PC-9 (cell line): ENCODE measurements around the gene JAK3. TPM values are rescaled to one million over a fixed set of nuclear protein-coding genes. Genes with fewer than 3 reads are reported as not detected.

Source experiments
- BruUV-seq: library from RNA; stranded (reverse); fragments of 400-500 nt; replicated peaks from 2 replicates; lab custom pipeline; 2021; lab: Mats Ljungman, UMichigan
- CTCF ChIA-PET: fragments of 300-600 bp; sonication (Branson Sonifier 250); formaldehyde crosslinking; loops from one replicate; lab custom pipeline; 2022; ENCODE audit warnings: antibody characterized with exemption; lab: Charles Lee
- POLR2A ChIA-PET: fragments of 300-600 bp; sonication (Branson Sonifier 250); formaldehyde crosslinking; loops from one replicate; lab custom pipeline; 2022; ENCODE audit warnings: antibody characterized with exemption; ENCODE audit not compliant: unreplicated experiment; lab: Charles Lee
- DNase-seq, 2 experiments: peaks; one replicate each; pipeline versions ENCODE4 v3.0.0 to v3.0.0-alpha.2; 2015 to 2022; ENCODE audit warnings: mixed read lengths in 1 of 2
- H2AFZ ChIP-seq: fragments of 200-600 bp; sonication (generic); 2 replicates; pipeline ENCODE4 v1.8.1; 2017; ENCODE audit warnings: antibody characterized with exemption
- H3F3A ChIP-seq: fragments of 200-600 bp; sonication (generic); 2 replicates; pipeline ENCODE4 v1.8.1; 2017; ENCODE audit warnings: antibody characterized with exemption, mild to moderate bottlenecking, low read depth; ENCODE audit not compliant: insufficient read depth
- H3K27ac ChIP-seq: fragments of 200-600 bp; sonication (generic); 2 replicates; pipeline ENCODE4 v1.6.1; 2016; ENCODE audit warnings: mixed run types
- H3K27me3 ChIP-seq: fragments of 200-600 bp; sonication (generic); 2 replicates; pipeline ENCODE4 v1.6.1; 2016; ENCODE audit warnings: low read depth, mixed run types; ENCODE audit not compliant: insufficient read depth
- H3K36me3 ChIP-seq: fragments of 200-600 bp; sonication (generic); 2 replicates; pipeline ENCODE4 v1.6.1; 2016; ENCODE audit warnings: low read depth, mixed run types
- H3K4me1 ChIP-seq: fragments of 200-600 bp; sonication (generic); replicated peaks from 2 replicates; pipeline ENCODE4 v1.6.1; 2016; ENCODE audit warnings: mixed run types; ENCODE audit not compliant: insufficient read depth
- H3K4me2 ChIP-seq: fragments of 200-600 bp; sonication (generic); 2 replicates; pipeline ENCODE4 v1.6.1; 2017; ENCODE audit warnings: mixed run types
- H3K4me3 ChIP-seq: fragments of 200-600 bp; sonication (generic); 2 replicates; pipeline ENCODE4 v1.6.1; 2016; ENCODE audit warnings: mixed run types
- H3K79me2 ChIP-seq: fragments of 200-600 bp; sonication (generic); 2 replicates; pipeline ENCODE4 v1.6.1; 2017; ENCODE audit warnings: low read depth, mixed run types
- H3K9me2 ChIP-seq: fragments of 200-600 bp; sonication (generic); 2 replicates; pipeline ENCODE4 v1.8.1; 2017; ENCODE audit warnings: mild to moderate bottlenecking; ENCODE audit not compliant: insufficient read depth
- H3K9me3 ChIP-seq: fragments of 200-600 bp; sonication (generic); 2 replicates; pipeline ENCODE4 v1.8.1; 2016; ENCODE audit warnings: low read depth; ENCODE audit not compliant: insufficient read depth
- H4K20me1 ChIP-seq: fragments of 200-600 bp; sonication (generic); 2 replicates; pipeline ENCODE4 v1.8.1; 2017; ENCODE audit not compliant: insufficient read depth
- CTCF ChIP-seq: fragments of 200-600 bp; sonication (generic); conservative IDR thresholded peaks from 2 replicates; pipeline ENCODE4 v1.6.1; 2017; ENCODE audit warnings: mixed run types, antibody characterized with exemption, mild to moderate bottlenecking, moderate library complexity
- EZH2 ChIP-seq: fragments of 200-600 bp; sonication (generic); IDR thresholded peaks from 2 replicates; pipeline ENCODE4 v1.8.0; 2017; ENCODE audit warnings: antibody characterized with exemption, low read depth
- intact Hi-C: fragments of 100-400 bp; cut with micrococcal nuclease; formaldehyde crosslinking; loops from one replicate; pipeline ENCODE4 v1.10.0; 2022; ENCODE audit not compliant: unreplicated experiment
- total RNA-seq: library from RNA; stranded (reverse); gene quantifications from 2 replicates; pipeline ENCODE4 v1.2.3, GENCODE V29; 2021

JAK3 gene
- total RNA-seq, 1 experiment from 2014 or later: 13.5 TPM

GRCh38 chr19:17842663-17843291 is 5.0 kb downstream of the JAK3 start:
- no peaks in the 10 kb centered on the region for H3K27me3 ChIP-seq
- CTCF ChIA-PET: interaction anchor here (0.6 kb wide), 1 partner anchor 165 kb away, joined by 3 read pairs; the partner anchor contains the start of gene ARRDC2
- peak overlapping the region; percentile 63 for H3K27ac ChIP-seq
- no peak for TF ChIP-seq EZH2
- TF ChIP-seq CTCF: no peak
- H3K4me1 ChIP-seq: peaks cover 10% of the 10 kb centered on the region
- H2AFZ ChIP-seq: peak overlapping the region; percentile 98
- no peak for DNase-seq
- peak overlapping the region; percentile 91 for H3K4me2 ChIP-seq
- H3K36me3 ChIP-seq: no peaks in the 10 kb centered on the region
- no peaks in the 10 kb centered on the region for H4K20me1 ChIP-seq
- H3F3A ChIP-seq: peaks cover 6% of the 10 kb centered on the region
- peak overlapping the region; percentile 93 for H3K4me3 ChIP-seq
- peaks cover 12% of the 10 kb centered on the region for H3K79me2 ChIP-seq
- POLR2A ChIA-PET: interaction anchor here (0.5 to 1.5 kb wide), 2 partner anchors 12 to 460 kb away, joined by 6 to 7 read pairs; no protein-coding TSS in a partner anchor
- no TSS peak for BruUV-seq
- no peaks in the 10 kb centered on the region for H3K9me2 ChIP-seq
- intact Hi-C loops: loop anchor here (1.0 kb wide), 3 partner anchors 12 to 64 kb away; partner anchors contain the start of gene B3GNT3
- no peaks in the 10 kb centered on the region for H3K9me3 ChIP-seq

- intact Hi-C loops: loop anchor here (1.0 kb wide), 3 partner anchors 12 to 64 kb away; partner anchors contain the start of gene B3GNT3
- Histone ChIP-seq H3K9me3 (no peaks in the 10 kb centered on the region), H3K4me3 (peak overlapping the region; percentile 93), H3K36me3 (no peaks in the 10 kb centered on the region), H4K20me1 (no peaks in the 10 kb centered on the region), H3K27me3 (no peaks in the 10 kb centered on the region), H3K4me2 (peak overlapping the region; percentile 91), H3K79me2 (peaks cover 12% of the 10 kb centered on the region), H3K9me2 (no peaks in the 10 kb centered on the region), H3K4me1 (peaks cover 10% of the 10 kb centered on the region), H3K27ac (peak overlapping the region; percentile 63), H2AFZ (peak overlapping the region; percentile 98), H3F3A (peaks cover 6% of the 10 kb centered on the region)
- CTCF ChIA-PET: interaction anchor here (0.6 to 0.8 kb wide), 2 partner anchors 12 to 166 kb away, joined by 3 read pairs; partner anchors contain the start of gene ARRDC2
- DNase-seq: peak; percentile 91 to 96
- BruUV-seq: TSS peak; percentile 70
- POLR2A ChIA-PET: interaction anchor here (0.5 to 1.5 kb wide), 5 partner anchors 8 to 459 kb away, joined by 3 to 14 read pairs (median 6); no protein-coding TSS in a partner anchor
- TF ChIP-seq EZH2 (no peak), CTCF (no peak)
Measured at GRCh38 chr19:17841810-17842662, 5.7 kb downstream of the JAK3 start.

GRCh38 chr19:17841371-17841809 is 6.4 kb downstream of the JAK3 start:
- H3K27ac ChIP-seq: peak overlapping the region; percentile 50
- POLR2A ChIA-PET: interaction anchor here (0.5 to 1.5 kb wide), 3 partner anchors 9 to 70 kb away, joined by 3 to 7 read pairs (median 4); no protein-coding TSS in a partner anchor
- TSS peak; percentile 62 for BruUV-seq

More at GRCh38 chr19:17841371-17841809, 6.4 kb downstream of the JAK3 start:
- Histone ChIP-seq H4K20me1 (no peaks in the 10 kb centered on the region), H3K4me1 (peaks cover 10% of the 10 kb centered on the region), H3K36me3 (no peaks in the 10 kb centered on the region), H3K9me3 (no peaks in the 10 kb centered on the region), H3K9me2 (no peaks in the 10 kb centered on the region), H3K4me3 (peak overlapping the region; percentile 93), H2AFZ (peak overlapping the region; percentile 89), H3F3A (peaks cover 6% of the 10 kb centered on the region), H3K27me3 (no peaks in the 10 kb centered on the region), H3K79me2 (peaks cover 12% of the 10 kb centered on the region), H3K4me2 (peak overlapping the region; percentile 91)
- intact Hi-C loops: no loop called here
- CTCF ChIA-PET: interaction anchor here (0.8 kb wide), 1 partner anchor 11 kb away, joined by 3 read pairs; no protein-coding TSS in a partner anchor
- no peak for DNase-seq
- TF ChIP-seq CTCF: no peak
- no peak for TF ChIP-seq EZH2
